AG20443 (cell line): ENCODE measurements around the gene RGL1.
A peak's percentile ranks its signal among the peaks of the same experiment; 100 is the strongest.

ENCODE experiments used
- DNase-seq: peaks from one replicate; pipeline ENCODE4 v3.0.0; 2012; ENCODE audit warnings: low spot score, mixed read lengths

Gene RGL1

DNA sequence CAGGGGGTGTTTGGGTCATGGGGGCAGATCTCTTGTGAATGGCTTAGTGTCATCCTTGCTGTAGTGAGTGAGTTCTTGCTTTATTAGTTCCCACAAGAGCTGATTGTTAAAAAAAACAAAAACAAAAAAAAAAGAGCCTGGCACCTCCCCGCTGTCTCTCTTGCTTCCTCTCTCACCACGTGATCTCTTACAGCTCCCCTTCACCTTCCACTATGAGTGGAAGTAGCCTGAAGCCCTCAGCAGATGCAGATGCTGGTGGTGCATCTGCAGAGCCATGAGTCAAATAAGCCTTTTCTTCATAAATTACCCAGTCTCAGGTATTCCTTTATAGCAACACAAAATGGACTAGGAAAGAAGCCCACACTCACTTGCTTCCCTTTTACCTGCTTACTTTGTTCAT lies 17.2 kb upstream of the RGL1 start:
- no peak for DNase-seq

DNA sequence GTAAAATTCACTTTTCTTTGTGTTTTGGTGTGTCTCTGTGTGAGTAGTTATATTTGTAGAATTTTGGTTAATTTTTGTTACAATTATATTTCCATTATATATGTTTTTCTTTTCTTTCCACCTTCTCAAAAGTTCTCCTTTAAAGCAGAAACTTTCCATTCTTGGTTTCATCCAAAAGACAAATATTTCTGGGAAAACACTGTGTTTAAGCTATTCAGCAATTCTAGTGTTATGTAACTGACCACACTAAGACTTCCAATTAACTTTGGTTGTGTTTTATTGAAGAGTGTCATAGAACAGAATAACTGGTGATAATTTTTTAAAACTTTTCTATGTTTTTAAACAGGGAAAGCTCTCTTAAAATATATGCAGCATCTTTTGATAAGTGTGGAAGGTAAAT lies 13.6 kb upstream of the RGL1 start:
- DNase-seq: no peak

DNA sequence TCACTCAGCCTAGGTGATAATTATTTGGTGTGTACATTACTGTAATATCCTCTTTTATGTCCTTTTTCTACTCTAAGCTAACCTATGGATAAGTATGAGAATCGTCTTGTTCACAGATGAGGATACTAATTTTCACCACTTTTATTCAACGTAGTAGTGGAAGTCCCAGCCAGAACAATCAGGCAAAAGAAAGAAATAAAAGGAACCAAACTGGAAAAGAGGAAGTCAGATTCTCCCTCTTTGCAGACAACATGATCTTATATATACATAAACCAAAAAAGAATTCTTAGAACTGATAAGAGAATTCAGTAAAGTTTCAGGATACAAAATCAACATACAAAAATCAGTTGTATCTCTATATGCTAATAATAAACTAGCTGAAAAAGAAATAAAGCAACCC lies 12.6 kb upstream of the RGL1 start:
- DNase-seq: no peak

DNA sequence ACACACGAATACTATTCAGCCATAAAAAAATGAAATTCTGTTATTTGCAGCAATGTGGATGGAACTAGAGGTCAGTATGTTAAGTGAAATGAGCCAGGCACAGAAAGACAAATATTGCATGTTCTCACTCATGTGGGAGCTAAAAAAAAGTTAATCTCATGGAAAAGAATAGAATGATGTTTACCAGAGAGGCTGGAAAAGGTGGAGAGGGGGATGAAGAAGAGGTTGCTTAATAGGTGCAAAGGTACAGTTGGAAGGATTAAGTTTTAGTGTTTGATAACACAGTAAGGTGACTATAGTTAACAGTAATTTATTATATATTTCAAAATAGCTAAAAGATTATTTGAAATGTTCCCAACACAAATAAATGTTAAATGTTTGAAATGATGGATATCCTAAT lies 10.8 kb upstream of the RGL1 start:
- no peak for DNase-seq

DNA sequence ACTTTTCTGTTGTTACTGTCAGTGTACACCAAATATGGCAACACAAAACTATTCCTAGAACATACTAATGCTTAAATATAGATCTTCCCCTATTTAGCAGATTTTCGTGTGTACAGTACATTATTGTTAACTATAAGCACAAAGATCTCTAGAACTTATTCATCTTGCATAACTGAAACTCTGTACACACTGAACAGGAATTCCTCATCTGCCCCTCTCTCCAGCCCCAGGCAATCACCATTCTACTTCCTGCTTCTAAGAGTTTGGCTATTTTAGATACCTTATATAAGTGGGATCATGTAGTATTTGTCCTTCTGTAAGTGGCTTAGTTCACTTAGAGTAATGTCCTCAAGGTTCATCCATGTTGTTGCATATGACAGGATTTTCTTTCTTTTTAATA lies 4.5 kb upstream of the RGL1 start:
- DNase-seq: no peak

DNA sequence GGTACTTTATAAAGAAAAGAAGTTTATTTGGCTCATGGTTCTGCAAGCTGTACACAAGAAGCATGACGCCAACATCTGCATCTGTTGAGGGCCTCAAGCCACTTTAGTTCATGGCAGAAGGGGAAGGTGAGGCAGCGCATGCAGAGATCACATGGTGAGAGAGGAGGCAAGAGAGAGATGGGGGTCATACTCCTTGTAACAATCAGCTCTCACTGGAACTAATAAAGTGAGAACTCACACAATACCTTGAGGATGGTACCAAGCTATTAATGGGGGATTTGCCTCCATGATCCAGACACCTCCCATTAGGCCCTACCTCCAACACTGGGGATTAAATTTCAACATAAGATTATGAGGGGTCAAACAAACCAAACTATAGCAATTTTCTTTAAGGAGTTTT lies 3.3 kb upstream of the RGL1 start:
- DNase-seq: no peak

DNA sequence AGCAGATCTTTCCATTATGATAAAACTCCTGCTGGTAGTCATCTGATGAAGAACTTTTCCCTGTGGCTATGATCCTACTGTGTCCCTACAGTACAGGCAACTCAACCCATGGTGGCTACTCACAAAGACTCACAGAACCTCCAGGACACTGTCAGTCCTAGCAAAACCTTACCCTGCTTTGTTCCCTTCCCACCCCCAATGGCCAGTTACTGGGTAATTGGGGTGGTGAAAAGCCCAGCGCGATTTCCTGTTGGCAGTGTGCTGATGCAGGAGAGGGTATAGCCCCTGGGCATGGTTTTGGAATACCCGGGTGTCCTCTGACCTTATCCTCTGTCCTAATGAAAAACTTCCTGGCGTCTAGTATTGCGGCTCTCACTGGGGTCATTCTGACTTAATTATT lies 533 bp upstream of the RGL1 start:
- DNase-seq: peak; percentile 10

DNA sequence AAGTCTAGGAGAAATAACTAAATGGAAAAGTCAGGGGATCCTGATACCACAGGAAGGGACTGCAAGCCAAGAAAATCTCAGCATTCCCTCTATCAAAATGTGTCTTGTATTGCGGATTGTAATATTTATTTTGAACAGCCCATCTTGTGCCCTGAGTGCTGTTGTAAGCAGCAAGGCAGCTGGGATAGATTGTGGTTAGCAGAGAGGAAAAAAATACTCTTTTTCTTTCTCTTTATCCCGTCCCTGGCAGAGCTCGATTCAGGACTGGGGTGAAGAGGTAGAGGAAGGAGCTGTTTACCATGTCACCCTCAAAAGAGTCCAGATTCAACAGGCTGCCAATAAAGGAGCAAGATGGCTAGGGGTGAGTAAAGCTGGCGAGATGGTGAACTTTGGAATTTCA lies 1.2 kb downstream of the RGL1 start:
- peak; percentile 18 for DNase-seq

DNA sequence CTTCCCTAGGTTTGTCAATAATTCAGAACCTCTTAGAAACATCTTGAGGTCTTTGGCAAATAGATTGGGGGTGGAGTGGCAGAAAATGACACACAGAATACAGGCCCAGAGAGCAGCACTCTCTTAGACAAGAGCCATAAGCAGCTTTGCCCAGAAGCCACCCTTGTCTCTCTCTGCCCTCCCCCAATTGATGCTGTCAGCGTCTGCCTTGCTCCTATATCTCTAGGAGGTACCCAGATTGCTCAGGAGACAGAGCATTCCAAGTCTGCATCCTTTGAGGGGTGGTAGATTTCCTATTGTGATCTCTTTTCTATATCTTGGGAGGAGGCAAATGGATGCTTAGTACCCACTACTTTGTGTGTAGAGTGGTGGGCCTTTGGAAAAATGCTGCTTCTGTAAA lies 1.8 kb downstream of the RGL1 start:
- no peak for DNase-seq

DNA sequence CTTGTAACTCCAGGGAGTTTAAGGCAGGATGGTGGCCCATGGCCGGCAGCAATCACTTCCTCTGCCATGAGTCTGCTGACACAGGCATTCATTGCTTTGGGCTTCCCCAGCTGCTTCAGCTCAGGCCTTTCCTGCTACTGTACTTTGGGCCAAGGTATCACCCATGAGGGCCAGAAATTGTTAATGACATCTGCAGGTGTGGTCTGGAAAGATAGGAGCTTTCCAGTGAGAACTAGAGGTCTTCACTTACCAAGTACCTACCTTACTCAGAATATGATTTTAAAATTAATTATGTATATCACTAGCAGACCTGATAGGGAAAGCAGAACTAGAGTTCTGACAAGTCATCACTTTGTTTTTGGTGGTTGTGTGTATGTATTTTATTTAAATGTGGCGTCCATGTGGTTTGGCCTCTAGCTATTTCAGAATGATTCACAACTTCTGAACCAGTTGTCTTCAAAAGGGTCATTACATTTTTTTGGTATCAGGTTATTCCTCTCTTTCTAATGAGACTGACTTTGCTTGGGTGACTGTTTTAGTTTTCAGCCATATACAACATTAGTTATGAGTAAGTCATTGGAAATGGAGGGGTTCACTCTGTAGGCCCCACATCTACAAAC lies 2.7 kb downstream of the RGL1 start:
- no peak for DNase-seq

DNA sequence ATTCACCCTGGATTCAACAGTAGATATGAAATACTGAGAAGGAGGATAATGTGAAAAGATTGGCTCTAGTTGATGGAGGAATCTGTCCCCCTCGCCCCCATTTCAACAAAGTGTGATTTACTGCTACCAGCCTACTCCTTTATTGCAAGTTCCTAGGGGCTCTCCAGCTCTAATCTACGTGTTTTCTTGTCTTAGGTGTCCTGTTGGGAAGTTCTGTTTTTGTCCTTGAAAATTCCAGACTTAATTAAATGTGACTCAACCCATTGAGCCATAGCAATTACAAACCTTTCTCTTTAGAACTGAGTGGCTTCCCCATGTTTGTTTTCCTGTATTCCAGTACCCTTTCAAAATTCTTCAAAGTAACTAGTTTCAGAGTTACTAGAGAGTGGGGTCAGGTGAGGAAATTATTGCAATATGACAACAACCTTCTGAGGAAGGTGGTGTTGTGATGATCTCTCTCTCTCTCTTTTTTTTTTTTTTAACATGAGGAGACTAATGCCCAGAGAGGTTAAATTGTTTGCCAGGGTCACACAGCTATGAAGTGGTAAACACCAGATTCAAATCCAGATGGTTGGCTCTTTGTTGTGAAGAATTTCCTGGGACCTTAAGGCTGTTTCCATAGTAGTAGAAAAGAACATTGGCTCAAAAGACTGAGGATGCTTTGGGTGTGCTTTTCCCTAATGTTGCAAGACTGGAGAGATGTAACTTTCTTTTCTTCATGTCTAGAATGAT lies 3.5 kb downstream of the RGL1 start:
- DNase-seq: no peak

DNA sequence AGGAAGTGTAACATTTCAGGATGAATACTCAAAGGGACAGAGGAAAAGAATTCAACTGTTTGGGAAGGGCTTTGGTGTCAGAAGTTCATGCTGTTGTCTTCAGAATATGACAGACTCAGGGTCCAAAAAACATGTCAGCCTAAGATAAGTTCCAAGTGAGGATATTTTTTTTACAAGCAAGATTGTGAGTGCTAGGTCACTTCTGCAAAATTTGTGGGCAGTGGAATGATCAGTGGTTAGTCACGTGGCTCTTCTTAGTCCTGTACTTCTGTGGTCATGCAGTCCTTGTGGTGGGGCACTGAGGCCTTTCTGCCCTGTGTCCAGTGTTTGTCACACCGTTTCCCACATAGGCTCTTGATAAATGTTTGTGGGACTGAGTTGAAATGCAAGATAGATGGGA lies 5.2 kb downstream of the RGL1 start:
- DNase-seq: no peak

DNA sequence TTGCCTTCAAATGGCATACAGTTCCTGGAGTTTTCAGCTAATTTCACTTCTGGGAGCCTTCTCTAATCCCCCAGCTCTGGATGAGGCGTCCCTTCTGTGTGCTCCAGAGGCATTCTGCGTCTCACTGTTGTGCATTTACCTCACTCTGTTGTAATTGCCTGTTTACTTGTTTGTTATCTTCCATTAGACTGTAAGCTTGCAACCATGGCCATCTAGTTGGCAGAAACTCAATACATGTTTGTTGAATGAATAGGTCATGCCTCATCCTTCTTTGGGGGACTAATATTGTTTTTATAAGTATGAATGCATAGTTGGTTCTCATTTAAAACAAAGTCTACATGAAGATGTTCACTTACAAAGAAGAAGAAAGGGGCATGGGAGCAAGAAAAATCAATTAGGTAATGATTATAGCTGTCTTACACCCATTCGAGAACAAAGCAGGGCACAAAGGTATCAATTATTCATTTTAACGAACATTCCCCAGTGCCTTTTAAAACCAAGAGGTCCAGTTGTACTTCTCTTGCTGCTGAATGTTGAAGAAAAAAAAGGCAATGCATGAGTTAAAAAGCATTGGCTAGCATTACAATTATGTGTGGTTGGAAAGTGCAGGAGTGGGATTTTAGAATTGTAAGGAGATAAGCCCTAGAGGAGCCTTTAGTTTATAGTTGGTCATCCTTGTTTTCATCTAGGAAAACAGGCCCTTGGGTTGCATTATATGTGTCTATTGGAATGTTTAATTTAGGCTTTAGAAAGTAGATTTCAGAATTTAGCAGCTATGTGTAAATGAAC lies 6.0 kb downstream of the RGL1 start:
- DNase-seq: no peak

DNA sequence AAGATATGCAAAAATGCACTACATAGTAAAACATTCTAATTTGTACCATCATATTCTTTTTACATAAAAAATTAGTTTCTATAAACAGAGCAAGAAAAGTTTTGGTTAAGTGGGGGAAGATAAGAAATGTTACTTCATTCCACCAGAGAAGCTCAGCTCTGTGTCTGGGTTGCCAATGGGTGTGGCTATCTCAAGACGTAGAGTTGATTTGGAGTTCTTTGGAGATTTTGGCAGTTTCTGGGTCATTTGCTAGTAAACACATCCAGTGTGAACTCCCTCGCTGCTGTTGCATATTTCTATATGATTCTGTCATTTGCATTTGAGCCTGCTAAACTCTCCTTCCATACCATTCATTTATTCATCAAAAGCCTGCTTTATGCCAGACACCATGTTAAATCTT lies 7.2 kb downstream of the RGL1 start:
- DNase-seq: peak; percentile 19

DNA sequence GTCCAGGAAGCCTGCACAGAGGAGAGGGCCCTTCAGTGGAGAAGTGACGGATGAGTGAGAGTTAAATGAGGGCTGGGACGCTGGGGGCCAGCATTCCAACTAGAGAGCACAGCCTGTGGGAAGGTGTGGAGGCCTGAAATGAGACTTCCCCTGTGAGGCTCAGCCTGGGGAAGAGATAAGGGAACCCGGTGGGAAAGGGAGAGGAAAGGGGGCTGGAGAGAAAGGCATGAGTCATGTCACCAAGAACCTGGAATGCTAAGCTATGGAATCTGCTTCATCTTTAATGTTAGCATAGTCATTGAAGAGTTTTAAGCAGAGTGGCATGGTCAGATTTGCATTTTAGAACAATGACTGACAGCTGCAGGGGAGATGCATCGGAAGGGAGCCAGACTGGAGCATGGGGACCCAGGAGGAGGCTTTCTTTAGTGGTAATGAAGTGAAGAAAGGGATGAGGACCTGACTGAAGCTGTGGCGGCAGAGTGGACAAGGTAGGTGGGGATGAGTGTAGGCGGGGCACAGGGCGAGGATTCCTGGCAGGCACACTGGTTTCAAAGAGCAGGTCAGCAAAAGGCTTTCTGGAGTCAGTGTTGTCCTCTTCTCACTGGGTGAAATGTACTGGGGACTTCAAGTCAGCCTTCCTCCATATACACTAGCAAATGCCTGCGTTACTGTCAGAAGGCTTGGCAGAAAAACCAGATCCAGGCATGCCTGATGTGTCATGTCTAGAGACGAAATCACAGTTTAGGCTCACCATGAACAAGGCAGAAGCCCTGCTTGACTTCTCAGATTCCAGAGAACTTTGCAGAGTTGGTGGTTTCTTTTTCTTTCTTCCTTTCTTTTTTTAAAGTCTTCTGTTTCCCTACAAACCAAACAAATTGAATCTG lies 8.0 kb downstream of the RGL1 start:
- DNase-seq: peak; percentile 70

DNA sequence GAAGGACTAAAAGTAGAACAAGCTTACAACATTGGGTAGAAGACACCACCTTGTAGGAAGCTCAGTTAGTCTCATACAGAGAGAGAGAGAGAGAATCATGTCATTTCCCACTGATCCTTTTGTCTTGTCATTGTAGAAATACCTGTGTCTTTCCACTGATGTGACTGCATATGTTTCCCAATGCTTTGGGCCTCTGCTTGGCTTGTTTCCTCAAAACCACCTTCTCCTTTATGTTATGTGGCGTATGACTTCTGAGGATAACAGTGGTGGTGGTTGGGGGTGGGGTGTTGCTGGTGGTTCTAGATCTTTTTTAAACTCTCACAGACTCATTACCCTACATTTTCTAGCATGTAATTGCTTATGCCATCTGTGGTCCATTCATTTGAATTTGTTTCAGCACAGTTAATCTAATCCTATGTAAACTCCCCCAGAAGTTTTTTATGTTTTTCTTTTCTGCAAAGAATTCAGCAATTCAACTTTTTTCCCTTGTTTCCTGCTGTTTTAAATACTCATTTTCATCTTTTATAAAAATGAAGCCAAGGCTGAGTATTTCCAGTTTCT lies 9.3 kb downstream of the RGL1 start:
- no peak for DNase-seq

DNA sequence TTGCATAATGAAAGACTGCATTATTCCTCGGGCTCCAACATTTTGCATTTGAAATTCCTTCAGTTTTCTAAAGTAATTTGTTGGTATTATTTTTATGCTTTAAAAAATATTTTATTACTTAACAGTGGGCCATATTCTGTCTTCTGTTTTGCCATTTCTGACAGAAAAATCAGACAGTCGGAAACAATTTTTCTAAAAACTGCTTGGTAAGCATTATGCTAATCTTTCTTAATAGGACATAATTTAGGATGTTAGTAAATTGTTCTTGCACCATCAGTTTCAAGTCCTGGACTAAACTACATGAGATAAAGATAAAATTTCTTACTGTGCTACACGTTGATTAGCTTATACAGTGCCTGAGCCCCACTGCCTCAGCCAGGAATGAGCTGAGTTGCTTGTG lies 11.2 kb downstream of the RGL1 start:
- DNase-seq: no peak

DNA sequence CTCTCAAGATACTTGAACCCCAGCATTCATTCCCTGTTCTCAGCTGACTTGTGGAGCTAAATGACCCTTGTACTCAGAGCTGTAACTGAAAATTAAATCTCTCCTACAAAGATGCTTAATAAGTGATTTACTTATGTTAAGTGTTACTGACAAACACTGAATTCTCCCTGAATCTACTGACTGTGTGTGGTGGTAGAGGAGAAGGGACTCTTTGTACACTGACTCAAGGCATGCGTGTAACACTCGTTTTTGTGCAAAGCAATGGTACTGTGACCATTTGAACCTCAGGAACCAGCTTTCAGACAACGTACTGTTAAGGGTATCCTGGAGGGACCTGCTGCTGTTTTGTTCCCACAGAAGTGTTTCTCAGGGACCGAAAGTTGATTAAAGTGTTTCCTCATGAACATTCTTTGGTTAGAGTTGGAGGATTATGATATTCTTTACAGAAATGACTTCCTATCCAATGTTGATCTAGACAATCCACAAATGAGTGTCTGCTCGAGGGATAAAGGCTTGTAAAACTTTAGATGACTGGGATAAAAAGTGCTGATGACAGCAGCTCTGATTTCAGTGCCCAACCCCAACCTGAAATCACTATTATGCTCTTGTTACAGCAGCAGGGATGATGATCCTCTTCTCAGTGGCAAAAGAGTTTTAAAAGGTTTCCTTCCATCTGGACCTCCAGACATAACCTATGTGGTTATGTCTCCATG lies 12.8 kb downstream of the RGL1 start:
- no peak for DNase-seq

DNA sequence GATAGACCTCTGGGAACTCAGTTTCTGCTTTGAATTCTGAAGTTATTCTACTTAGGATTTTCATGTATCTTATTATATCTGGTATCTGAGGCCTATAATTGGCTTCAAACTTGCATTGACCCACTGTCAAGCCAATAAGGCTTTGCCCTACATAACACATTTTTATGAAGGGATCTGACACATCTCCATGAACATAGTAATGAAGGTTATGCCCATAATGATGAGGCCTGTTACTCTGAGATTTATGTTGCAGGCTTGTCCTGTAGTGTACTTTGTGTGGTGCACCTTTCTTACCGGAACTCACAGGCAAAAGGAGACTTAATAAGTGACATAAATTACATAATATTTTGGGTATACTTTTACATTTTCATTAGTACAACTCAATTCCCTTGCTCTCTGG lies 14.1 kb downstream of the RGL1 start:
- no peak for DNase-seq

DNA sequence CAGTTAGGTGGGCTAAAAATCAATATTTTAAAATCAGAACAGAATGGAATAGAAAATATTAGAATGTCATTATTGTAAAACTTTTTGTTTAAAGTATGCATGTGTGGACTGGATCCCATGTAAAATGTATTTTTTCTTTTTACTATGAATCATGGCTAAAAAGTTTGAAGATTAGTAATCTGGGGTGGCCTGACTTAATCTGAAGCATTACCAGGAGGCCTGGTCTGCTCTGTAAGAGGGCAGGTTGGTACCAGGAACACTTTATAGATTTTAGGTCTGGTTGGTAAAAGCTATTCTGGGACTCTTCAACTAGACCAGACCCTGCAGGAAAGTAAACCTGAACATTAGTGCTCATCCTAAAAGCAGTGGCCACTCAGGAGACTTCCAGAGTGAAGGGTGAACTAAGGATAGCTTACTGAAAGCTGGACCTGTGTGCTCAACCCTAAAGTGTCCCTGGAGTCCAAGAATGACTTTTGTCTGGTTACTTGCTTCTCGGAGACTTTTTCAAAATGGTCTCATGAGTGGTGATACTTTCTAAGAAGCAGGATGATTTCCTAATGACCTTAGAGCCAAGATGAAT lies 16.5 kb downstream of the RGL1 start:
- DNase-seq: peak; percentile 7
